SK-N-SH (cell line): ENCODE results near the gene SKI. TPM values are rescaled to one million over a fixed set of nuclear protein-coding genes. Genes with fewer than 3 reads are reported as not detected.
A peak's percentile ranks its signal among the peaks of the same experiment; 100 is the strongest.

Source experiments
- CTCF ChIA-PET: fragments of 300-600, 350-600 bp; formaldehyde crosslinking; extraction: SDS; loops from one replicate; lab custom pipeline; 2021; lab: Yijun Ruan, JAX
- POLR2A ChIA-PET: fragments of 350-600 bp; sonication (Branson Sonifier 250); formaldehyde crosslinking; extraction: SDS; loops from one replicate; lab custom pipeline; 2020; ENCODE audit warnings: antibody characterized with exemption, inconsistent platforms; lab: Yijun Ruan, JAX
- DNase-seq: peaks from one replicate; pipeline ENCODE4 v3.0.0; 2012
- H2AFZ ChIP-seq: fragments of 200-600 bp; sonication (generic); 2 replicates; pipeline ENCODE4 v1.8.1; 2016; ENCODE audit warnings: antibody characterized with exemption, mild to moderate bottlenecking, low read depth
- H3F3A ChIP-seq: fragments of 200-600 bp; sonication (generic); replicated peaks from 2 replicates; pipeline ENCODE3; 2016; ENCODE audit warnings: antibody characterized with exemption, mild to moderate bottlenecking; ENCODE audit not compliant: insufficient read depth
- H3K27ac ChIP-seq, 2 experiments: fragments of 200-500 bp in 1 of 2; fragments of 200-600 bp in 1 of 2; sonication (Bioruptor generic) in 1 of 2; sonication (generic), shearing (Covaris generic) in 1 of 2; 2 replicates each; pipeline versions ENCODE4 v1.5.1 to v1.6.1; 2014 to 2016; ENCODE audit warnings: low read depth in 2 of 2, inconsistent platforms in 1 of 2, low read length in 1 of 2, mild to moderate bottlenecking in 1 of 2, mixed read lengths in 1 of 2
- H3K27me3 ChIP-seq: fragments of 200-600 bp; sonication (generic), shearing (Covaris generic); 2 replicates; pipeline ENCODE4 v1.6.1; 2016; ENCODE audit warnings: mixed run types; ENCODE audit not compliant: insufficient read depth
- H3K36me3 ChIP-seq, 2 experiments: fragments of 200-500 bp in 1 of 2; fragments of 200-600 bp in 1 of 2; sonication (Bioruptor generic) in 1 of 2; sonication (generic) in 1 of 2; replicated peaks in 1 of 2; 2 replicates each; pipeline versions ENCODE3 to v1.5.1; 2014 to 2016; ENCODE audit warnings: low read length in 1 of 2, mild to moderate bottlenecking in 1 of 2; ENCODE audit not compliant: insufficient read depth in 2 of 2, control insufficient read depth in 1 of 2
- H3K4me1 ChIP-seq, 2 experiments: fragments of 200-500 bp in 1 of 2; fragments of 200-600 bp in 1 of 2; sonication (Bioruptor generic) in 1 of 2; sonication (generic), shearing (Covaris generic) in 1 of 2; 2 replicates each; pipeline versions ENCODE4 v1.5.1 to v1.6.1; 2014 to 2016; ENCODE audit warnings: low read depth in 1 of 2, low read length in 1 of 2, mixed run types in 1 of 2; ENCODE audit not compliant: insufficient read depth in 2 of 2, control insufficient read depth in 1 of 2
- H3K4me2 ChIP-seq: fragments of 200-600 bp; sonication (generic), shearing (Covaris generic); 2 replicates; pipeline ENCODE4 v1.6.1; 2017; ENCODE audit warnings: mixed run types
- H3K4me3 ChIP-seq, 2 experiments: fragments of 200-500 bp in 1 of 2; fragments of 200-600 bp in 1 of 2; sonication (Bioruptor generic) in 1 of 2; sonication (generic), shearing (Covaris generic) in 1 of 2; 2 replicates each; pipeline versions ENCODE4 v1.5.1 to v1.8.1; 2014 to 2016; ENCODE audit warnings: low read depth in 2 of 2, inconsistent platforms in 1 of 2, low read length in 1 of 2, mild to moderate bottlenecking in 1 of 2, mixed read lengths in 1 of 2, moderate library complexity in 1 of 2
- H3K79me2 ChIP-seq: fragments of 200-600 bp; sonication (generic); 2 replicates; pipeline ENCODE4 v1.8.1; 2017; ENCODE audit warnings: mild to moderate bottlenecking; ENCODE audit not compliant: insufficient read depth
- H3K9ac ChIP-seq: fragments of 200-600 bp; sonication (generic); 2 replicates; pipeline ENCODE4 v1.6.1; 2017; ENCODE audit warnings: mixed run types
- H3K9me2 ChIP-seq: fragments of 200-600 bp; sonication (generic); 2 replicates; pipeline ENCODE4 v1.6.1; 2017; ENCODE audit warnings: mixed run types
- H3K9me3 ChIP-seq: fragments of 200-600 bp; sonication (generic); 2 replicates; pipeline ENCODE4 v1.6.1; 2017; ENCODE audit warnings: mixed run types, mild to moderate bottlenecking, moderate library complexity
- H4K20me1 ChIP-seq: fragments of 200-600 bp; sonication (generic); 2 replicates; pipeline ENCODE4 v1.6.1; 2017; ENCODE audit warnings: mild to moderate bottlenecking, mixed run types; ENCODE audit not compliant: insufficient read depth
- EP300 ChIP-seq, 2 experiments: IDR thresholded peaks; 2 replicates each; pipeline versions ENCODE4 v1.4.0 to v1.6.1; 2012; ENCODE audit warnings: borderline replicate concordance in 1 of 2, low read depth in 1 of 2, low read length in 1 of 2
- EZH2phosphoT487 ChIP-seq: fragments of 200-600 bp; sonication (generic); IDR thresholded peaks from 2 replicates; pipeline ENCODE4 v1.6.1; 2017; ENCODE audit warnings: low read depth, mixed run types, mild to moderate bottlenecking, antibody characterized with exemption, moderate library complexity, borderline replicate concordance
- FOXM1 ChIP-seq: IDR thresholded peaks from 2 replicates; pipeline ENCODE4 v1.4.0; 2012; ENCODE audit warnings: low read depth, mild to moderate bottlenecking
- GATA2 ChIP-seq: sonication (generic); formaldehyde crosslinking; IDR thresholded peaks from 2 replicates; pipeline ENCODE4 v1.5.0; 2020; ENCODE audit warnings: mild to moderate bottlenecking, missing genetic modification reagents
- MEF2A ChIP-seq: IDR thresholded peaks from 2 replicates; pipeline ENCODE4 v1.4.0; 2012; ENCODE audit warnings: low read depth, borderline replicate concordance
- NRF1 ChIP-seq: IDR thresholded peaks from 2 replicates; pipeline ENCODE4 v1.6.1; 2012; ENCODE audit warnings: low read depth, mild to moderate bottlenecking, low read length
- RCOR1 ChIP-seq: fragments of 150-350 bp; IDR thresholded peaks from 2 replicates; pipeline ENCODE4 v1.6.1; 2017; ENCODE audit warnings: antibody characterized with exemption, low read length
- RXRA ChIP-seq: IDR thresholded peaks from 2 replicates; pipeline ENCODE4 v1.4.0; 2012; ENCODE audit warnings: low read depth, mild to moderate bottlenecking, borderline replicate concordance
- TAF1 ChIP-seq: IDR thresholded peaks from 2 replicates; pipeline ENCODE4 v1.6.1; 2012; ENCODE audit warnings: low read depth, mild to moderate bottlenecking, low read length, moderate library complexity, borderline replicate concordance
- WGBS: methylation state at CpG from one replicate; pipeline ENCODE4 v1.1.6; 2017; ENCODE audit warnings: low lambda C conversion rate; 5-methylcytosine and 5-hydroxymethylcytosine counted together
- polyA plus RNA-seq, 3 experiments: library from polyadenylated mRNA; depleted of rRNA; stranded (reverse); fragments of >200 nt; gene quantifications; 2 replicates each; pipeline ENCODE4 v1.2.3, GENCODE V29; 2012
- TF ChIP-seq, protein P1 (sequence below): IDR thresholded peaks from 2 replicates; pipeline ENCODE4 v1.4.0; 2012; ENCODE audit warnings: low read depth, borderline replicate concordance
- TF ChIP-seq, protein P2 (sequence below): IDR thresholded peaks from 2 replicates; pipeline ENCODE4; 2012
- TF ChIP-seq, protein P3 (sequence below): fragments of 200-600 bp; sonication (generic); IDR thresholded peaks from 2 replicates; pipeline ENCODE4 v1.6.1; 2017; ENCODE audit warnings: antibody characterized with exemption, mild to moderate bottlenecking, moderate library complexity

The SKI gene
- polyA plus RNA-seq, 1 of the 3 experiments (the other 2 are of a cell fraction), result 7.2 TPM

DNA sequence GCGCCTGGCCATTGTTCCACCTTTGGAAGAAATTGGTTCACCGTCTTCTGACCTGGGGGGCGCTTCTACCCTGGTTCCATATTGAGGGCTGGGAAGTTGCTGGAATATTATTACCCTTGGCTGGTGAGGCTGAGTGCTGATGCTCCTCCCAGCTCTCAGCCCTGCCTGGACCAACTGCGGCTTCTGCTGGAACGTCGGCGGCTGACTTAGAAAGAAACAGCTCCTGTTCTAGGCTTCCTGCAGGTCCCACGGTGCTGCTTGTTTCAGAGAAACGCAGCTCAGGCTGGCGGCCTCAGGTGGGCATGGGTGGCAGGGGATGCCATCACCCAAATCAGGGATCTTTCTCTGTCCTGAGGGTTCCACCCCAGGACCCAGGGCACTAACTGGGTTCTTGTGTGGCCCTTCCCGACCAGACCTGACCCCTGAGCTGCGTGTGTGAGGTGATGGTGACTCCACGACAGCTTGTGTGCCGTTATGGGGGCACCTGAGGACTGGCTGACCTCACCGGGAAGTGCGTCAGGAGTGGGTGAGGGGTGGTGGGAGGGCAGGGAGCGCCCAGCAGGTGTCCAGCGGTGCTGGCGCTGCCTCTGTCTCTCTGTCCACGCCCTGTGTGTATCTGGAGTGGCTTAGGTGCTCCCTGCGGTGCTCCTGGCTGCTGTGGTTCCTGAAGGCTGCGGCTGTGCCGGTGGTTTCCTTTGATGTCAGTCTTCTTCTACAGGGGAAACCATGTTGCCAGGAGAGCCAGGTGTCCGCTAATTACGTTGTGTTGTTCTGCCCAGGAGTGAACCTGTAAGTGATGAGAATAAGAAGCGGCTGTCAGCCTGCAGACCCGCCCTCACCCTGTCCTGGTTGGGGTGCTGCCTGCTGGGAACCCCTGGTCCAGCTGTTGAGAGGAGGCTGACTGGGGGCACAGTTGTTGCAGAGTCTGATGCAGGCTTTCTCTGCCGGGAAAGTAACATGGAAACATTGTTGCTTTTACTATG is 8.9 kb downstream of the SKI start:
- H3K9ac ChIP-seq, result no peak overlapping the region
- POLR2A ChIA-PET, result no interaction called here
- no peak overlapping the region; a peak in 1 of 4 replicates for H3K27ac ChIP-seq
- H4K20me1 ChIP-seq, result peaks cover 100% of the 10 kb centered on the region
- 99% methylated on average over 12 of the region's 28 CpGs for WGBS
- peaks cover 0 to 72% of the 10 kb centered on the region in 2 experiments; a peak in 2 of 4 replicates for H3K4me1 ChIP-seq
- H3K9me2 ChIP-seq, result no peaks in the 10 kb centered on the region
- no peak overlapping the region for H3K4me2 ChIP-seq
- no peaks in the 10 kb centered on the region for H3K9me3 ChIP-seq
- no peaks in the 10 kb centered on the region for H3K36me3 ChIP-seq
- TF ChIP-seq EZH2phosphoT487 (no peak), RCOR1 (no peak), RXRA (no peak), MEF2A (no peak), FOXM1 (no peak), TAF1 (no peak), NRF1 (no peak), EP300 (IDR thresholded peaks at IDR 0.05; ENCODE audit: borderline replicate concordance in 1 of 2, low read depth in 1 of 2, low read length in 1 of 2) (no peak)
- TF ChIP-seq, protein P1, sequence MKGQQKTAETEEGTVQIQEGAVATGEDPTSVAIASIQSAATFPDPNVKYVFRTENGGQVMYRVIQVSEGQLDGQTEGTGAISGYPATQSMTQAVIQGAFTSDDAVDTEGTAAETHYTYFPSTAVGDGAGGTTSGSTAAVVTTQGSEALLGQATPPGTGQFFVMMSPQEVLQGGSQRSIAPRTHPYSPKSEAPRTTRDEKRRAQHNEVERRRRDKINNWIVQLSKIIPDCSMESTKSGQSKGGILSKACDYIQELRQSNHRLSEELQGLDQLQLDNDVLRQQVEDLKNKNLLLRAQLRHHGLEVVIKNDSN, result no peak
- TF ChIP-seq, protein P2, sequence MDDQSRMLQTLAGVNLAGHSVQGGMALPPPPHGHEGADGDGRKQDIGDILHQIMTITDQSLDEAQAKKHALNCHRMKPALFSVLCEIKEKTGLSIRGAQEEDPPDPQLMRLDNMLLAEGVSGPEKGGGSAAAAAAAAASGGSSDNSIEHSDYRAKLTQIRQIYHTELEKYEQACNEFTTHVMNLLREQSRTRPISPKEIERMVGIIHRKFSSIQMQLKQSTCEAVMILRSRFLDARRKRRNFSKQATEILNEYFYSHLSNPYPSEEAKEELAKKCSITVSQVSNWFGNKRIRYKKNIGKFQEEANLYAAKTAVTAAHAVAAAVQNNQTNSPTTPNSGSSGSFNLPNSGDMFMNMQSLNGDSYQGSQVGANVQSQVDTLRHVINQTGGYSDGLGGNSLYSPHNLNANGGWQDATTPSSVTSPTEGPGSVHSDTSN, result no peak
- H3F3A ChIP-seq, result no peaks in the 10 kb centered on the region
- H2AFZ ChIP-seq, result no peak overlapping the region
- H3K27me3 ChIP-seq, result no peaks in the 10 kb centered on the region
- no peak for DNase-seq
- H3K4me3 ChIP-seq, result no peak overlapping the region
- H3K79me2 ChIP-seq, result peaks cover 100% of the 10 kb centered on the region
- CTCF ChIA-PET, result interaction anchor here (0.7 to 1.8 kb wide), 2 partner anchors 35 to 145 kb away, joined by 3 to 8 read pairs; no protein-coding TSS in a partner anchor

DNA sequence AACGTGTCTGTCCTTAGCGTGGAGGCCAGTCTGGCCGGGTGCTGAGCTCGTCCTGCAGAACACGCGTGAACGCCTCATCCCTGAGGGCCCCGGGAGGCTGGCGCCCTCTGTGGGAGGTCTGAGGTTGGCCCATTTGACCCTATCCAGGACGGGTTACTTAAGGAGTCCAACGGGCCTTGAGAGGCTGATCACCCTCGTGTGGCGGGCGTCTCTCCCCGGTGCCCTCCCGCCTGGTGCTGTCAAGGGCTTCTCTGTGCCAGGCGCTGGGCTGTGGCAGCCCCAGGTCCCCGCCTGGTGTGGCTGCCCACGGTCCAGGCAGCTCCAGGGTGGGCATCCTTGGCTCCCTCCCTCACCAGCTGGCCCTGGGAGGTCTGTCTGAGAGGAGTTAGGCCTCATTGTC is 9.7 kb downstream of the SKI start:
- no peaks in the 10 kb centered on the region for H3K27me3 ChIP-seq
- TF ChIP-seq, protein P3, sequence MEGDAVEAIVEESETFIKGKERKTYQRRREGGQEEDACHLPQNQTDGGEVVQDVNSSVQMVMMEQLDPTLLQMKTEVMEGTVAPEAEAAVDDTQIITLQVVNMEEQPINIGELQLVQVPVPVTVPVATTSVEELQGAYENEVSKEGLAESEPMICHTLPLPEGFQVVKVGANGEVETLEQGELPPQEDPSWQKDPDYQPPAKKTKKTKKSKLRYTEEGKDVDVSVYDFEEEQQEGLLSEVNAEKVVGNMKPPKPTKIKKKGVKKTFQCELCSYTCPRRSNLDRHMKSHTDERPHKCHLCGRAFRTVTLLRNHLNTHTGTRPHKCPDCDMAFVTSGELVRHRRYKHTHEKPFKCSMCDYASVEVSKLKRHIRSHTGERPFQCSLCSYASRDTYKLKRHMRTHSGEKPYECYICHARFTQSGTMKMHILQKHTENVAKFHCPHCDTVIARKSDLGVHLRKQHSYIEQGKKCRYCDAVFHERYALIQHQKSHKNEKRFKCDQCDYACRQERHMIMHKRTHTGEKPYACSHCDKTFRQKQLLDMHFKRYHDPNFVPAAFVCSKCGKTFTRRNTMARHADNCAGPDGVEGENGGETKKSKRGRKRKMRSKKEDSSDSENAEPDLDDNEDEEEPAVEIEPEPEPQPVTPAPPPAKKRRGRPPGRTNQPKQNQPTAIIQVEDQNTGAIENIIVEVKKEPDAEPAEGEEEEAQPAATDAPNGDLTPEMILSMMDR, result peak; percentile 26; the same call in 1 of the 2 replicates
- TF ChIP-seq GATA2 (CRISPR knock-in tag), result no peak
- no peaks in the 10 kb centered on the region for H3K9me3 ChIP-seq
- no peaks in the 10 kb centered on the region for H3K9me2 ChIP-seq
- H3K36me3 ChIP-seq, result no peaks in the 10 kb centered on the region
- H2AFZ ChIP-seq, result no peak overlapping the region
- 85% methylated on average over 13 of the region's 19 CpGs for WGBS
- peaks cover 100% of the 10 kb centered on the region for H4K20me1 ChIP-seq
- H3K27ac ChIP-seq, result no peak overlapping the region; a peak in 1 of 4 replicates
- ChIA-PET CTCF (interaction anchor here (0.6 to 1.8 kb wide), 3 partner anchors 36 to 144 kb away, joined by 3 to 8 read pairs (median 3); no protein-coding TSS in a partner anchor), POLR2A (no interaction called here)
- no peak overlapping the region for H3K4me2 ChIP-seq
- H3K79me2 ChIP-seq, result peaks cover 100% of the 10 kb centered on the region
- DNase-seq, result no peak
- no peak overlapping the region for H3K4me3 ChIP-seq
- peaks cover 0 to 64% of the 10 kb centered on the region in 2 experiments; a peak in 1 of 4 replicates for H3K4me1 ChIP-seq
- H3F3A ChIP-seq, result no peaks in the 10 kb centered on the region
- no peak overlapping the region for H3K9ac ChIP-seq
